Subcutaneous adipose tissue (tissue), 4 donors: Measurements from ENCODE around the gene SUGCT. TPM values are rescaled to one million over a fixed set of nuclear protein-coding genes. Genes with fewer than 3 reads are reported as not detected.

Experiments used
- total RNA-seq, 4 donors: library from RNA; depleted of rRNA; stranded (reverse); fragments of >200 nt; gene quantifications; one replicate each; pipeline ENCODE4 v1.1.0, GENCODE V29; 2016
- TF ChIP-seq, protein P1 (sequence below): fragments of 450-650 bp; IDR thresholded peaks from one replicate; pipeline ENCODE4 v1.5.1; 2016; ENCODE audit warnings: low read depth, mild to moderate bottlenecking, control low read depth, antibody characterized with exemption, moderate library complexity

SUGCT gene
- total RNA-seq, 4 donors from 2014 or later: 1.1 to 3.1 (median 1.8) TPM

DNA sequence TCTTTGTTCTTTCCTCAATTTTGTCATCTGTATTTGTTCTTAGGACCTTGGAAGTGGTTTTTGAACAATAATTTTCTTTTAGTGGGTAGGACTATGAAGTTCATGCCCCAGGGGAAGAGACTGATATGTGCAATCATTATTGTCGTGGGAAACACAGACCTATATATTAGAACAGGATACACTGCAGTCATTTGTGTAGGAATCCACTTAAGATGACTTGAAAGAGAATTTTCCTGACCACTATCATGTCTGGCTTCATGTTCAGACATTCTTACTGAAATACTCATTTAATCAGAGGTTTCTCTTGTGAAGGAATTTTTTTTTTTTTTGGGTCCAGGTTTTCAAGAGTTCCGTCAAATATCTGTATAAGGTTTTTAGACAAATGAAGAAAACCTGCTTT lies 163.6 kb downstream of the SUGCT start:
- TF ChIP-seq, protein P1, sequence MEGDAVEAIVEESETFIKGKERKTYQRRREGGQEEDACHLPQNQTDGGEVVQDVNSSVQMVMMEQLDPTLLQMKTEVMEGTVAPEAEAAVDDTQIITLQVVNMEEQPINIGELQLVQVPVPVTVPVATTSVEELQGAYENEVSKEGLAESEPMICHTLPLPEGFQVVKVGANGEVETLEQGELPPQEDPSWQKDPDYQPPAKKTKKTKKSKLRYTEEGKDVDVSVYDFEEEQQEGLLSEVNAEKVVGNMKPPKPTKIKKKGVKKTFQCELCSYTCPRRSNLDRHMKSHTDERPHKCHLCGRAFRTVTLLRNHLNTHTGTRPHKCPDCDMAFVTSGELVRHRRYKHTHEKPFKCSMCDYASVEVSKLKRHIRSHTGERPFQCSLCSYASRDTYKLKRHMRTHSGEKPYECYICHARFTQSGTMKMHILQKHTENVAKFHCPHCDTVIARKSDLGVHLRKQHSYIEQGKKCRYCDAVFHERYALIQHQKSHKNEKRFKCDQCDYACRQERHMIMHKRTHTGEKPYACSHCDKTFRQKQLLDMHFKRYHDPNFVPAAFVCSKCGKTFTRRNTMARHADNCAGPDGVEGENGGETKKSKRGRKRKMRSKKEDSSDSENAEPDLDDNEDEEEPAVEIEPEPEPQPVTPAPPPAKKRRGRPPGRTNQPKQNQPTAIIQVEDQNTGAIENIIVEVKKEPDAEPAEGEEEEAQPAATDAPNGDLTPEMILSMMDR: no peak

GRCh38 chr7:40299097-40299496 lies 164.3 kb downstream of the SUGCT start:
- TF ChIP-seq, protein P1: no peak

DNA sequence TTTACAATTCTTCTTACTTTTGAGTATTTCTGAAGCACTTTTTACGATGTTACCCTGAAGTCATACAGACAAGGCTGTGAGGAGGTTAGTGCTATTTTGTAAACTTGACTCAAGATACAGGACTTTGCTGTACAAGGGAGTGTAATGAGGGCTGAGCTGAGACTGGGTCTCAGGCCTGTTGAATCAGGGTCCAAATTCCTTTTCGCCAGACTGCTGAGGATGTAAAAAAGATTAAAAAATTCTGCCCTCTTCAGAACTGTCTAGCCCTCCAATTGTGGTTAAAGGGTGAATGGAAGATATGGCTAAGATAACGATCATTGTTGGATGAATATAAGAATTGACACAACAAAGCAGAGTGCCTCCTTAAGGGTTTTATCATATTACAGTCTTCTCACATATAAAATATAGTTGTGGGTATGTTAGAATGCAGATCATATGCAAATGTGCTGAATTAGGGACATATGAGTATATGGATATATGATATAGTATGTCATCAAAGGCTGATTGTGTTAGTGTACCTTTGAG lies 165.4 kb downstream of the SUGCT start:
- TF ChIP-seq, protein P1: no peak

GRCh38 chr7:40301486-40302068 lies 166.8 kb downstream of the SUGCT start:
- TF ChIP-seq, protein P1: no peak

DNA sequence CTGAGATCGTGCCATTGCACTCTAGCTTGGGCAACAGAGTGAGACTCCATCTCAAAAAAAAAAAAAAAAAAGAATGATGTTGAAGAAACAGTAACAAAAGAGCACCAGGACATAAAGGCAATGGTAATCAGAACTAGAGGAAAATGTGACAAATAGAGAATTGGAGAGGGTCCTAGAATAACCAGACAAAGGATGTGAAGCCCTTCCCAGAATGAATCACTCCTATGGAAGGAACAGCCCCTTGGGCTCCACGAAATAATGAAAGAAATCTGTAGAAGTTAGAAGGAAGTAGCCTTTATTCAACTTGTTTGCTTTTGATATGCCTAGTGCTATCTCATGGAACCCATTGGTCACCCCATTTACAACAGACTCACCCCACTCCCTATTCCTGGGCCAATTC lies 169.2 kb downstream of the SUGCT start:
- TF ChIP-seq, protein P1: no peak

- TF ChIP-seq, protein P1: no peak
Measured at GRCh38 chr7:40305229-40305628, 170.4 kb downstream of the SUGCT start.

GRCh38 chr7:40306025-40306424 lies 171.2 kb downstream of the SUGCT start:
- TF ChIP-seq, protein P1: no peak
